CD4-positive, CD25-positive, alpha-beta regulatory T cell (primary cell): Measurements from ENCODE around the gene CDKN3. TPM values are rescaled to one million over a fixed set of nuclear protein-coding genes. Genes with fewer than 3 reads are reported as not detected.

Experiments used
- ATAC-seq, 2 donors: fragments of 150-1000 bp; cut with Tn5 transposase; one replicate each; pipeline ENCODE4 v1.10.0; 2021; ENCODE audit warnings: low read depth in 2 of 2, moderate number of reproducible peaks in 2 of 2, moderate library complexity in 1 of 2
- DNase-seq, 3 donors: peaks; one replicate each; pipeline versions ENCODE4 v3.0.0 to v3.0.0-alpha.2; 2012 to 2022; ENCODE audit warnings: mixed read lengths in 1 of 3
- H3K27ac ChIP-seq: one replicate; pipeline ENCODE4 v1.7.0; 2013; ENCODE audit warnings: mild to moderate bottlenecking, low read length; ENCODE audit not compliant: insufficient read depth, poor library complexity, severe bottlenecking
- H3K27me3 ChIP-seq: one replicate; pipeline ENCODE4 v1.7.0; 2013; ENCODE audit warnings: low read length; ENCODE audit not compliant: control insufficient read depth, insufficient read depth
- H3K36me3 ChIP-seq: one replicate; pipeline ENCODE4 v1.7.0; 2013; ENCODE audit warnings: mild to moderate bottlenecking, low read length, moderate library complexity; ENCODE audit not compliant: control insufficient read depth, insufficient read depth
- H3K4me1 ChIP-seq: 2 replicates; pipeline ENCODE4 v1.7.0; 2013; ENCODE audit warnings: mild to moderate bottlenecking, low read length; ENCODE audit not compliant: insufficient read depth, control insufficient read depth, poor library complexity, severe bottlenecking
- H3K4me3 ChIP-seq: one replicate; pipeline ENCODE4 v1.7.0; 2013; ENCODE audit warnings: low read depth, mild to moderate bottlenecking, low read length, moderate library complexity
- H3K9me3 ChIP-seq, 2 experiments: 1 replicate in 1 of 2; 2 replicates in 1 of 2; pipeline ENCODE4 v1.7.0; 2013; ENCODE audit warnings: low read length in 2 of 2, mild to moderate bottlenecking in 1 of 2, moderate library complexity in 1 of 2; ENCODE audit not compliant: control insufficient read depth in 2 of 2
- H3K27ac Mint-ChIP-seq, 3 donors: one replicate each; pipeline ENCODE4 v1.8.0; 2020 to 2022; ENCODE audit warnings: mild to moderate bottlenecking in 3 of 3, mixed read lengths in 3 of 3, moderate library complexity in 2 of 3
- H3K27me3 Mint-ChIP-seq: one replicate; pipeline ENCODE4 v1.8.0; 2022; ENCODE audit warnings: mild to moderate bottlenecking, mixed read lengths
- H3K36me3 Mint-ChIP-seq: one replicate; pipeline ENCODE4 v1.8.0; 2020; ENCODE audit warnings: mixed read lengths
- H3K4me1 Mint-ChIP-seq, 4 donors: one replicate each; pipeline ENCODE4 v1.8.0; 2020 to 2022; ENCODE audit warnings: mixed read lengths in 4 of 4, mild to moderate bottlenecking in 1 of 4
- H3K4me3 Mint-ChIP-seq, 4 donors: one replicate each; pipeline ENCODE4 v1.8.0; 2020 to 2022; ENCODE audit warnings: mild to moderate bottlenecking in 4 of 4, mixed read lengths in 4 of 4, moderate library complexity in 3 of 4
- H3K9me3 Mint-ChIP-seq, 7 donors: one replicate each; pipeline ENCODE4 v1.8.0; 2020 to 2022; ENCODE audit warnings: mixed read lengths in 7 of 7, mild to moderate bottlenecking in 3 of 7, moderate library complexity in 2 of 7
- polyA plus RNA-seq, 4 donors: library from polyadenylated mRNA; unstranded; fragments of 300-500 nt; fragmentation: Illumina TruSeq; gene quantifications; one replicate each; pipeline ENCODE4 v1.2.3, GENCODE V29; 2021
- total RNA-seq: library from RNA; stranded (reverse); gene quantifications from one replicate; pipeline ENCODE4 v1.2.3, GENCODE V29; 2022

The CDKN3 gene
- total and polyA plus RNA-seq, 5 donors from 2014 or later: 9.3 to 20.7 (median 14.2) TPM

DNA sequence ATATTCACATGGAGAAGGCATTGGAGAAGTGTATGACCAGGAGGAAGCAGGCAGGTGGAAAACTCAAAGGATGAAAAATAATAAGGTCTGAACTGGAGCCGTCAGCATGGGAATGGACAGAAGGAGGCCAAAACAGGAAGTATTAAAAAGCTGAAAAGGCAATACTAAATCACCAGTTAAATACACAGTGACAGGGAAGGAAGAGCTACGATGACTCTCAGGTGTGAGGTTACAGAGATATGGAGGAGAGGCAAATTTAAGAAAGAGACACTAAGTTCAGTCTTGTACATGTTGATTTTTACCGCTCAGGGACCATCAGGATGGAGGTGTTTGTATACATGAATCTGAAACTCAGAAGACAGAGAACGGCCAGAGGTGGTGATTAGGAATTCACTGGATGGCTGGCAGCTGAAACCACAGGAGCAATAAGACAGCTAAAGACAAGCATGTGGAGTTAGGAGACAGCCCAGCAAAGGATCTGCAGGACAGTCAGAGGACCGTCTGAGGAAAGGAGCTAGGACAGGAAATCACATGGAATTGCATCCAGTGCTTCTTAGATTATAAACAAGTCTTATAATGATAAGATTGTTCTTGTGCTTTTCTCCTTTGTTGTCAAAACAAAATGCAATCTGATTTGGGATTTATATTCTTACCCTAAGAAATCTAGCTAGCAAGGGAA lies 33.9 kb upstream of the CDKN3 start:
- Mint-ChIP-seq H3K27me3 (peaks cover 59% of the 10 kb centered on the region), H3K4me1 (peaks cover 0 to 7% (median under 1%) of the 10 kb centered on the region in 4 donors), H3K9me3 (peaks cover 0 to 1% (median 0%) of the 10 kb centered on the region in 7 donors), H3K4me3 (no peak overlapping the region), H3K36me3 (no peaks in the 10 kb centered on the region), H3K27ac (no peak overlapping the region)
- no peaks in the 10 kb centered on the region for H3K9me3 ChIP-seq
- DNase-seq (no peak), ATAC-seq (no peak)
- H3K4me3 ChIP-seq: no peak overlapping the region
- H3K27me3 ChIP-seq: peaks cover 20% of the 10 kb centered on the region
- no peaks in the 10 kb centered on the region for H3K4me1 ChIP-seq
- H3K27ac ChIP-seq: no peak overlapping the region
- no peaks in the 10 kb centered on the region for H3K36me3 ChIP-seq

DNA sequence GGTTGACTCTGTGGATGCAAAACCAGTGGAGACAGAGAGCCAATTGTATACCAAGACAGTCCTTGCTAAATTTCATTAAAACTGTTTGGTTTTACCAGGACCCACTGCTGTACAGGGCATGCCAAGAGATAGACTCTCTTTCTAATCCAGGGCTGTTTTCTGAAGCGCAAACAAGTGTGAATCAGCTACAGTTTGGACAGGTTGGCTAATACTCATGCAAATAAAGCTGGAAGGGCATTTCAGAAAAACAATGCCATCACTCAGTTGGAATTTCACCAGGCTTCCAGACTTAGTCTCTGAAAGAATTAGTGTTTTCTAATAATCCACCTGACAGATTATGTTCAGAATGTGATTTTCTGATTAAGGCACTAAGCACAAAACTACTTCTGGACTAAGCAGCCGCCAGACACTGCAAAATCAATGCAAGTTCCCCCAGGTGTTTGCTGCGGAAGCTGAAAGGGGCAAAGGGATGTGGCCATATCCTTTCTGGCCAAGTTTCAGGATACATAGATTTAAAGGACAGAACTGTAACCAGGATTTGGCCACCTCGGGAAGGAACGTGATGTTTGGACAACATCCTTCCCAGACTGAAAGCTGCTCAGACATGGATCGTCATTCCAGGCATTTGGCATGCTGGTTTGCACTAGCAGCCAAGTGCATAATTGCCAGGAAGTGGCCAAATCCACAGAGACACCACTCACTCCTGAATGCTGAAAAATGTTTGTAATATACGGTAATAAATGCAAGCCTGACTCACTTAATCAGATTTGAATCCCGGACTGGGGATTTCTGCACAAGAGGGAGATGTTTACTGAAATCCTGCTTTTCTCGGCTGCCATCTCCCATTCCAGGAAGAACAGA lies 32.0 kb upstream of the CDKN3 start:
- peaks cover 0 to 7% (median under 1%) of the 10 kb centered on the region in 4 donors for H3K4me1 Mint-ChIP-seq
- H3K4me3 Mint-ChIP-seq: no peak overlapping the region
- peaks cover 0 to 3% (median 0%) of the 10 kb centered on the region in 7 donors for H3K9me3 Mint-ChIP-seq
- peaks cover 53% of the 10 kb centered on the region for H3K27me3 Mint-ChIP-seq
- Histone ChIP-seq H3K27ac (no peak overlapping the region), H3K27me3 (peaks cover 6% of the 10 kb centered on the region), H3K9me3 (no peaks in the 10 kb centered on the region), H3K4me1 (no peaks in the 10 kb centered on the region), H3K4me3 (no peak overlapping the region), H3K36me3 (no peaks in the 10 kb centered on the region)
- DNase-seq: no peak
- H3K36me3 Mint-ChIP-seq: no peaks in the 10 kb centered on the region
- no peak overlapping the region for H3K27ac Mint-ChIP-seq
- ATAC-seq: no peak

DNA sequence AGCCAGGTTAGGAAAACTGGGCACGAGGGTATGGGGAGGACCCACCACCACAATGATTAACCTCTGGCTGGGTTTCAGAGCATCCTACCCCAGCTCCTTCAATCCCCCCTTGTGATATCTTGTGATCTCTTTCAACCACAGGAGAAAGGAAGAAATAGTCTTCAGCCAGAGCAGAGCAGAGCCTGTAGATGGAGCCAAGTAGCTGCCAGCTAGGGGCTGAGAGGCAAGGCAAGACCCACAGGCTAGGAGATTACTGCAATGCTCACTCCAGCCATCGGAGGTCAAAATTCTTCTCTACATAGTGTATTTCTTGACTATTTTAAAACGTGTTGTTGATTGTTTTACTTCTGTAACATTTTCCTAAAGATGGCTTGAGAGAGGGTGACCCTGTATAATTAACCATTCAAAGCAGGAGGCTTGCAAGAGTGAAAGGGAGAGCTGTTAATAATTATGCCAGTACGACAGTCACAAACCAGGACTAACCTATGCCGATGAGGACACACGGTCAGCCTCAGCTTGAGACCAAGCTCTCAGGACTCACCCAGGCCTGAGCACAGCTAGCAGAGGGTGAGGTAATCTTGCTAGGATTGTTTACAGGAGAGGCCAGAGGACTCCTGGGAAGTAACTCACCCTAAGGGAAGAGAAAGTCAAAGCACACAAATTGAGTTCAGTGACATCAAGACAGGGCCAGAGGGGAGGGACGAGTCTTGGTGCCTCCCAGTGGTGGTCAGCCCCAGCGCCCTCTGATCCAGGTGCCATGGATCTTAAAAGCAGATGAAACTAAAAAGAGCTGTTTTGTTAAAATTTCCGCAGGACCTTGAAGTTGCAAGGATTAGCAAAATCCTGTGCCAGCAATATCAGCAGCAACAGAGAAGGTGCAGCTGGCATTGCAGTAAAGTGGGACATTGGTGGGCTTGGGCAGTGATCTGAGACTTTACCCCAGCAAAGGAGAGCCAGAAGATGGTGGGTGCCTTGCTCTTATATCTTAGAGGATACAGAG lies 29.8 kb upstream of the CDKN3 start:
- peak; percentile 78 to 86 for ATAC-seq
- H3K27me3 Mint-ChIP-seq: peaks cover 58% of the 10 kb centered on the region

DNA sequence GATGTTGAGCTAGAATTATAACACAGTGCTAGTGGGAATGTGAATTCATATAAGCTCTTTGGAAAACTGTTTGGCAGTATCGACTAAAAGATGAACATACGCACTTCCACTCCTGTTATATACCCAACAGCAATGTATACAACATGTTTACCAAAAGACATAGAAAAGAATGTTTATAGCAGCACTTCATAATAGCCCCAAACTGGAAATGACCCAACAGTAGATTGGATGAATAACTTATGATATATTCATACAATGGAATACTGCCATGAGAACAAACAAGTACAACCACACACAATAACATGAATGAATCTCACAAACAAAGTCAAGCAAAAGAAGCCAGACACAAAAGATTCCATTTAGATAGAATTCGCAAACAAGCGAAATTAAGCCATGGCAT lies 28.5 kb upstream of the CDKN3 start:
- Mint-ChIP-seq H3K9me3 (peaks cover 0 to 3% (median 0%) of the 10 kb centered on the region in 7 donors), H3K4me3 (no peak overlapping the region), H3K27me3 (peaks cover 57% of the 10 kb centered on the region), H3K36me3 (no peaks in the 10 kb centered on the region), H3K27ac (peak overlapping the region in 1 of 3 donors; percentile 81), H3K4me1 (peaks cover 0 to 7% (median under 1%) of the 10 kb centered on the region in 4 donors)
- no peak overlapping the region for H3K27ac ChIP-seq
- H3K9me3 ChIP-seq: no peaks in the 10 kb centered on the region
- H3K36me3 ChIP-seq: no peaks in the 10 kb centered on the region
- H3K4me3 ChIP-seq: no peak overlapping the region
- peaks cover 2% of the 10 kb centered on the region for H3K27me3 ChIP-seq
- H3K4me1 ChIP-seq: no peaks in the 10 kb centered on the region
- DNase-seq (no peak), ATAC-seq (no peak)

More for the DNA sequence above, 29.8 kb upstream of the CDKN3 start:
- Mint-ChIP-seq H3K36me3 (no peaks in the 10 kb centered on the region), H3K4me1 (peaks cover 0 to 7% (median under 1%) of the 10 kb centered on the region in 4 donors), H3K27ac (no peak overlapping the region), H3K4me3 (no peak overlapping the region), H3K9me3 (peaks cover 0 to 3% (median 0%) of the 10 kb centered on the region in 7 donors)
- Histone ChIP-seq H3K27me3 (peaks cover 2% of the 10 kb centered on the region), H3K27ac (no peak overlapping the region), H3K4me1 (no peaks in the 10 kb centered on the region), H3K4me3 (no peak overlapping the region), H3K36me3 (no peaks in the 10 kb centered on the region), H3K9me3 (no peaks in the 10 kb centered on the region)
- peak in 2 of 3 donors; percentile 33 to 39 for DNase-seq

DNA sequence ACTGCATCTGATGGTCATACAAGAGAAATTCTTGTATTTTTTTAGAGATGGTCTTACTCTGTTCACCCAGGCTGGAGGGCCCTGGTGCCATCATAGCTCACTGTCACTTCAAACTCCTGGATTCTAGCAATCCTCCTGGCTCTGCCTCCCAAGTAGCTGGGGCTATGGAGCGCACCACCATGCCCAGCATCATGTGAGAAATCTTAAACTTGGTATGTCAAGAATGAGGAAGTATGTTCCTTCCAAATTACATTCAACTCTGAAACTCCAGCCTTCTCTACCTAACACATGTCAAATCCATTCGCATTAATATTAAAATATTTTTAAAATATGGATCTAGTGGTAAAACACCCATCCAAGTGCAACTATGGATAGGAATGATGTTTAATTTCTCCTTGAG lies 27.5 kb upstream of the CDKN3 start:
- H3K4me3 ChIP-seq: no peak overlapping the region
- no peaks in the 10 kb centered on the region for H3K36me3 ChIP-seq
- ATAC-seq: no peak
- peaks cover 0 to 7% (median under 1%) of the 10 kb centered on the region in 4 donors for H3K4me1 Mint-ChIP-seq
- no peaks in the 10 kb centered on the region for H3K9me3 ChIP-seq
- H3K4me3 Mint-ChIP-seq: no peak overlapping the region
- no peaks in the 10 kb centered on the region for H3K36me3 Mint-ChIP-seq
- DNase-seq: no peak
- peaks cover 0 to 3% (median 0%) of the 10 kb centered on the region in 7 donors for H3K9me3 Mint-ChIP-seq
- H3K27ac ChIP-seq: no peak overlapping the region
- no peaks in the 10 kb centered on the region for H3K4me1 ChIP-seq
- H3K27me3 Mint-ChIP-seq: peaks cover 54% of the 10 kb centered on the region
- H3K27ac Mint-ChIP-seq: no peak overlapping the region
- peaks cover 2% of the 10 kb centered on the region for H3K27me3 ChIP-seq

DNA sequence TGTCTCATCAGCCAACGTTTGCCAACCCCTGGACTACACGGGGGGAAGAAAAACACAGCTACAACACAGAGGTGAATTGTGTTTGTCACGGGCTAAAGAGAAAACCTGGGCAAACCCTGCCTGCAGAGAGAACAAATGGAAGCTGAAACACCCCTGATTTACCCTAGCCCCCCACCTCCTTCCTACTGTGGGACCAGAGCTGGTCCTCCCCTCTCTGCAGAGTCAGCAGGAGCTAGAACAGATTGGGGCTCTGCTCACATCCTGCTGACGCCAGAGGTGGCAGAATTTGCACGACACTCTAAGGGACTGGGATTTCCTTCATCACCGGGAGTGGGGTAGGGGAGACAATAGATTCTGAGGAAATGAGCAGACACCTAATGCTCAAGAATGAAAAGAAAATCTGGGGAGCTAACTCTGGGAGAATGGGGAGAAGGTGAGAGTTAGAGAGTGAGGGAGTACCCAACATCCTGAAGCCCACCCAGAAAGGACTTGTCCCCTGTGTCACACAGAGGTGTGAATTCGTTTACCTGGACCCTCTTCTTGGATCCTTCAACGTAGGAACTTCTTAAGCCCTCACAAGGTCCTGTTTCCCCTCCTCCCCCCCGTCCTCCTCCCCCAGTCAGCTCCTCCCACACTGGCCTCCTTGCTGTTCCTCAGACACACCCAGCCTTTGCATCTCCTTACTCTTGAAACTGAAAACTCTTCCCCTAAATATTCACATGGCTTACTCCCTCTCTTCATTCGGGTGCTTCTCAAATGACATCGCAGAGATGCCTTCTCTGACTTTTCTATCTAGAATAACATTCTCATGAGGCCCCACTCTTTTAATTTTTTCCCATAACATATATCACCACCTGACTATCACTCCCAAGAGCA lies 26.2 kb upstream of the CDKN3 start:
- Histone ChIP-seq H3K9me3 (no peaks in the 10 kb centered on the region), H3K27ac (no peak overlapping the region), H3K4me3 (no peak overlapping the region), H3K36me3 (no peaks in the 10 kb centered on the region), H3K4me1 (no peaks in the 10 kb centered on the region), H3K27me3 (no peaks in the 10 kb centered on the region)
- Mint-ChIP-seq H3K4me3 (no peak overlapping the region), H3K4me1 (peaks cover 0 to 7% (median under 1%) of the 10 kb centered on the region in 4 donors), H3K36me3 (no peaks in the 10 kb centered on the region), H3K27ac (no peak overlapping the region), H3K27me3 (peaks cover 58% of the 10 kb centered on the region), H3K9me3 (peaks cover 0 to 3% (median 0%) of the 10 kb centered on the region in 7 donors)
- no peak for ATAC-seq
- no peak for DNase-seq
